Ecto neural progenitor cell (in vitro differentiated cells): ENCODE data around the gene GMPR.

Source experiments
- DNase-seq: peaks from one replicate; pipeline ENCODE4 v3.0.0-alpha.2; 2018; ENCODE audit warnings: low spot score

The GMPR gene

GRCh38 chr6:16302721-16303552 lies 64.5 kb downstream of the GMPR start:
- no peak for DNase-seq

GRCh38 chr6:16305246-16305725 lies 66.9 kb downstream of the GMPR start:
- DNase-seq, result no peak

- no peak for DNase-seq
Measured at GRCh38 chr6:16305788-16306187, 67.4 kb downstream of the GMPR start.

- no peak for DNase-seq
Measured at GRCh38 chr6:16306334-16306733, 67.9 kb downstream of the GMPR start.

- DNase-seq, result no peak
Measured at GRCh38 chr6:16311763-16312162, 73.4 kb downstream of the GMPR start.

GRCh38 chr6:16313732-16314131 lies 75.3 kb downstream of the GMPR start:
- DNase-seq, result no peak

GRCh38 chr6:16314296-16314695 lies 75.9 kb downstream of the GMPR start:
- DNase-seq, result no peak

GRCh38 chr6:16316741-16317251 lies 78.4 kb downstream of the GMPR start:
- DNase-seq, result no peak

- DNase-seq, result no peak
Measured at GRCh38 chr6:16318538-16318937, 80.2 kb downstream of the GMPR start.

- no peak for DNase-seq
Measured at GRCh38 chr6:16318953-16319720, 80.8 kb downstream of the GMPR start.

- DNase-seq, result no peak
Measured at GRCh38 chr6:16319813-16320532, 81.6 kb downstream of the GMPR start.

- no peak for DNase-seq
Measured at GRCh38 chr6:16320533-16321340, 82.3 kb downstream of the GMPR start.

- no peak for DNase-seq
Measured at GRCh38 chr6:16321341-16321710, 82.9 kb downstream of the GMPR start.

GRCh38 chr6:16321826-16322225 lies 83.4 kb downstream of the GMPR start:
- DNase-seq, result no peak

GRCh38 chr6:16322666-16323312 lies 84.4 kb downstream of the GMPR start:
- DNase-seq, result no peak

GRCh38 chr6:16324184-16324583 lies 85.8 kb downstream of the GMPR start:
- DNase-seq, result no peak

- no peak for DNase-seq
Measured at GRCh38 chr6:16324606-16325225, 86.3 kb downstream of the GMPR start.

GRCh38 chr6:16326531-16326930 lies 88.1 kb downstream of the GMPR start:
- DNase-seq, result no peak

GRCh38 chr6:16326971-16327776 lies 88.8 kb downstream of the GMPR start:
- no peak for DNase-seq
